GM18861 (cell line): ENCODE measurements around the gene RPL22L1.
A peak's percentile ranks its signal among the peaks of the same experiment; 100 is the strongest.
"Not testable (repeated sequence)": the region's sequence is repeated elsewhere in the genome, so short reads cannot be mapped to it uniquely, and the experiment has no call there.

Experiments used
- ATAC-seq: cut with Tn5 transposase; IDR thresholded peaks from one replicate; pipeline ENCODE4 v1.9.1; 2021; ENCODE audit not compliant: unreplicated experiment

Gene RPL22L1

DNA sequence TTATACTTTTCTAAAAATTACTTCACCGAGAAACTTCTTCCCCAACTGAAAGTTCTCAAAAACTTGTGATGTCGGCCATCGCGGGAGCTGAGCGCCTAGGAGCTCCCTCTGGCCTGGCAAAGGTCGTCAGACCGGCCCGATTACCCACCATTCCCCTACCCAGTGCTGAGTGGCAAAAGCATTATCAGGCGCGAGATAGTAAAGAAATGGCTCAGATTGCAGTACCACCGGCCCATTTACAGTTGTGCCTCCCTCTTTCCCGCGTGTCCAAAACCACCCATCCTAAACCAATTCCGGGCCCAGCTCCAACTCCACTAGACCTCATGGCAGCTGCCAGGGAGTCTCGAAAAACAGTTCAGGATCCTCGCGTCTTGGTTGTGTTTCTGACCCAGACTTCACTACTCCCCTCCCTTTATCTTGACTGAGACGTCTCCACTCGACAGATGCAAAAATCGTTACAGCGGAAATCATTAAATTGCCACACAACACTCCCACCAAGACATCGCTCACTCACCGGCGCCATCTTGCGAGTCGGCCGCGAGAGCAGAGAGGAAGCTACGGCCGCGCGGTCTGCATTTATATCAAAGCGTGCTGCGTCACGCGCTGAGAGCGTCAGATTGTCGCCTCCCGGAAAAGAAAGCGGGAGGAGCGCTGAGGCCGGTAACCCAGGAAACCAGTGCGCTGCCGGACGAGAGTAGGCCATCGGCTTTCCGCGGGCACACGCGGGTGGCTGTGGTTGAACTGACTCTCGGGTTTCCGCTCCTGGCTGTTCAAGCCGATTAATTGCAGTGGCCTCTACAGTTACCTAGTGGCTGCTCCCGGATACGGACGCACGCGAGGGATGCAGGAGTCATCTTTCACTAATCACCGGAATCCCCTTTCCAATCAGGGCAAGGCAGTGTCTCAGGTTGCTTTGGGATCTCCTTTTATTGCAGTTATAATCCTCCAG is at the start of gene RPL22L1:
Gene RPL22L1 (minus strand): TSS at position 551 of the 949 bp plus-strand sequence. CDS start 28 bp downstream, at position 523.
- peak; percentile 94 for ATAC-seq

DNA sequence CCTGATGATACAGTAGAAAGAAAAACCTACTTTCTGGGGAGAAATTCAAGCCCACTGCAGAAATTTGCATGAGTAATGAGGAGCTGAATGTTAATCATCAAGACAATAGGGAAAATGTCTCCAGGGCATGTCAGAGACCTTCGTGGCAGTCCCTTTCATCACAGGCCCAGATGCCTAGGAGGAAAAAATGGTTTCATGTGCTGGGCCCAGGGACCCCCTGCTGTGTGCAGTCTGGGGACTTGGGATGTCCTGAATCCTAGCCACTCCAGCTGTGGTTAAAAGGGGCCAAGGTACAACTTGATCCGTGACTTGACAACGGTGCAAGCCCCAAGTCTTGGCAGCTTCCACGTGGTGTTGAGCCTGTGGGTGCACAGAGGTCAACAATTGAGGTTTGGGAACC is 48.7 kb upstream of the RPL22L1 start:
- no peak for ATAC-seq

DNA sequence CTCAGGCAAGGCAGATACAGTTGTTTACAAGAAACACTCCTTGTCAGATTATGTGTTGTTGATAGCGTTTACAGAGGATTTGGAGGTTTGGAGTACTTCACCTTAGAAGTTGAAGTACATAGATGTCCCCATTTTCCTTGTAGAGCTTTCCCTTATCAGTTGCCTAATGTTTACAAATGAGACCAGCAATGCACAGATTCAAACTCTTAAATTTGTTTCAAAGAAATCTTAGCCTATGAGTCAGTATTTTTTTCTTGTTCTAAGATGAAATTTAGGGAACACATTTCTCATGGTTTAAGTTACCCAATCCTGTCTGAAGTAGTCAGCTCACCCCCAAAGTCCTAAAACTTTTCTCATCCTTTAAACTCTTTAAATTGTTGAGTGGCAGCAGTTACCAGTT is 44.7 kb upstream of the RPL22L1 start:
- ATAC-seq = no peak

DNA sequence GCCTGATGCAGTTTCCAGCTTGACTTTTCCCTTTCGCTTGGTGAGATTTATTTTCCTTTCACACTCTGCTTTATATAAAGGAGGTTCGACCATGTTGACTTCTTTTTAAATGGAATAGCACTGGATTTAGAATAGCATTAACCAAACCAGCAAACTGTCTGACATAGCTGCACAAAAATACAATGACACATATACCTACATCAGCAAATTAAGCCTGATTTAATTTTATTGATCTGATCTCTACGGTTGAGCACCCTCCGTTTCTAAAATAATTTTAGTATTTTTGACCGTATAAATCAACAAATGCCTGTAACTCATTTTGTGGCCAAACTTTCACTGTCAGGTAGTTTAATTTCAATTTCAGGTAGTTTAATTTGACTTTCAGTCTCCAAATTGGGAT is 44.2 kb upstream of the RPL22L1 start:
- ATAC-seq = no peak

DNA sequence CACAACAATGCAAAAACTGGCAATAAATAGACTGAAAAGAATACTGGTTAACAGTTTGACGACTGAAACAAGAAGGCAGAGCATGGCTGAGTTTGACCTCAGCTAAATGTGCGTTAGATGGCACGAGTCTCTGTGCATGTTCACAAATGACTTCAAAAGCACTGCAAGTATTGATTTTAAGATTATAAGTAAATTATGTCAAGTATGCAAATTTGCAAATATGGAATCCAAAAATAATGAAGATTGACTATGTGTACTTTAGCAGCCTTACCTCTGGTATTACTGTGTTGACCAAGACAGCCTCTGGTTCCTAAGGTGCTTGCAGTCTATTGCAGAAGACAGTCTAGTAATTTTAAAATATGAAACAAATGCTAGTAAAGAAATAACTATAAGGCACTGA is 41.1 kb upstream of the RPL22L1 start:
- ATAC-seq = no peak

DNA sequence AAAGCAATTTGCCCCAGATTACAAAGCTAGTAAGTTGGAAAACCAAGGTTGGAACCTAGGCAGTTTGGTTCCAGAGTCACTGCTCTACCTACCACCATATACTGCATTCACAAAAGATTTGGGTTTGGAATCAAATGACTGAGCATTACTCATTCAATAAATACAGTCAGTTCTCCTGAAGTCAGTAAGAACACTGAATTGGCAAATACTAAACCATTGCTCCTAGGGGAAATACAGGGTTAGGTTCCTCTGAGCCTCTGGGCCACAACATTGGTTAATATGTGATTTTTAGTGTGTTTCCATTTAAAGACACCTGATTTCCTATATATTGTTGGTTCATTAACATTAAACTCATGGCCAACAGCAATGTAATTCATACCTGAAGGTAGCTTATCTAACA is 40.5 kb upstream of the RPL22L1 start:
- no peak for ATAC-seq

DNA sequence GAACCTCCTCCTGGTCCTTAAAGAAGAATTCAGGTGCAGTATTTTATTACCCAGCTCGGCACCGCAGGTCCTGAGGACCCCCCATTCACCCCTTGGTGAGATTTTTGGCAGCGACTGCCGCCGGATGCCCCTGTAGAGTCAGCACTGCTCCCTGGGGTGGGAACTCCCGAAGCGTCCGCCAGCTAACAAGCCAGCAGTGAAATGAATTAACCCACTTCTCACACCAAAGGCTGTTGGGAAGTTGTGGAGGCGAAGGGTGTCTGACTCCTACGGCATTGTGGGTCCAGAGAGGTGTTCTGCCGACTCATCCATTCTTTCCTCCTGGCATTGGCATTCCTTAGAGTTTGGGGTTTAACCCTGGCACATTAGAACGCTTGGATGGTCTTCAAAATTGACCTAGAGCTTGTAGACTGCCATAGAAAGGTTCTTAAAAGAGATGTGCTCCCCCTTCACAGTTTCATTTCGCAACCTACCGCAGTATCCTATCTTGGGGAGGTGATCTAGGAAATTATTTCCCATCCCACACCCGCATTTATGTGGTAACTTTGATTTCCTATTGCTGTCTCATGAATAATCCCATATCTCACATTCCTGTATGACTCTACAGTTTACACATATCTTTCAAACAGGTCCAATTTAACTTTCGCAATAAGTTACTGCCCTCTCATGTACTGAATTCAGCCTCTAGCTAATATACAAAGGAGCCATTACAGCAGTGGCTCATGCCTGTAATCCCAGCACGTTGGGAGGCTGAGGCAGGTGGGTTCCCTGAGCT is 39.3 kb upstream of the RPL22L1 start:
- ATAC-seq = no peak

DNA sequence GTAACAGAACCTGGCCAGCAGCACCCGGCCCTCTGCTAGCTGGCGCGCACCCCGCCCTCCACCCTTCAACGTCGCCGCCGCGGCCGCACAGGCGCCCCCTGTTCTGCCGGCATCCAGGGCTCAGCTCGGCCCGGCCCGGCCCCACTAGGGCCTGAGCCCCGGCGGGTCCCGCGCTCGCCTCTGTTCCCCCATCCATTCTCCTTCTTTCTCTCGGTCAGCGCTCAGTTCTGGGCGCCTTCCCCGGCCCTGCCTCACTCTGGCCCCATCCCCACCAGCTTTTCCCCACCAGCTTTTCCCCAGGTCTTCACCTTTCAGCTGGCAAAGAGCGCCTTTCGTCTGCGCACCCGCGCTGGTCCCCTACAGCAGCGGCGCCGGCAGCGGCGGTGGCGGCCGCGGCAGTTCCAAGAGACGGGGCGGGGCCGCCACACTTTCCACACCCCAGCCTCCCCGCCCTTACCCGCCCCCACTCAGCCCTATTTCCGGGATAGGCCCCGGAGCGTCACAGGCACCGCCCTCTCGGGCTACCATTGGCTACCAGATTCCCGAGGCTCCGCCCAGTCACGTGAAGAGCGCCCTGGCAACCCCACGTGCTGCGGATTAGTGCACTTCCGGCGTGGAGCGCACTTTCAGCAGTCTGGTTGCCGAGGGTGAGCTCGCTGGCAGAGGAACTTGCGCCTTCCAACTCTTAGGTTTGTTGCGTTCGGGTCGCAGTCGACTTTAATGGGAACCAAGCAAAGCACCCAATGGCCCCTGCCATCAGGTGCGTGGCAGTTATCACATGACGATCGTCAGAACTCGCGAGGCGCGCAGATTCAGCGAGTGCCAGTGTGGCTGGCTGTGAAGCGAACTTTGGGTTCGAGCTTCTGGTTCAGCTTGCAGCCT is 38.5 kb upstream of the RPL22L1 start, which contains the start of gene EIF5A2:
Gene EIF5A2 (minus strand): TSS at position 403 of the 882 bp plus-strand sequence. CDS start 831 bp downstream, outside the sequence.
- ATAC-seq = peak; percentile 68

DNA sequence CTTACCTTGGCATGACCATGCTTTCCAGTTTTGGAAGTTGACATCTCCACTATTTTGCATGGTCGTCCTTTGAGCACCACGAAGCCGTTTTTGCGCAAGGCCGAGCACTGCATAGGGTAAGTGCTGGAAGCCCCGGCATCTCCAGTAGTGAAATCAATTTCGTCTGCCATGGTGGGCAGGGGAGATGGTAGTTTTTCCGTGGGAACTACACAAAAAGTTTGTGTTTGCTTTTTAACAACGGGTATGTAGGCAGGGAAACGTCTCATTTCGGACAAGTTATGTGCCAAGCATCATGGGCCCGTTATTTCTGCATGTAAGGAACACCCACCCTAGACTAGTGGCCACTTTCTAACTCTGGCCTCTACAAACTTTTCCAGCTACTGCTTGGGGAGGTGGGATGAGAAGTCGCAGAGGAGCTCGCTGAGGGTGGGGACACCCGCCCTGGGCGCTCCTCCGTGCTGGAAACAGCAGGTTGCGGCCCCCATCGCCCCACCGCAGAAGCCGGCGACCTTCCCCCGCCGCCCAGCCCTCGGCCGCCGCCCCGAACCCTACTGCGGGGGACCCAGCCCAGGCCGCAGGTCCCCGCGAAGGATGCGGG is 37.7 kb upstream of the RPL22L1 start:
- no peak for ATAC-seq

DNA sequence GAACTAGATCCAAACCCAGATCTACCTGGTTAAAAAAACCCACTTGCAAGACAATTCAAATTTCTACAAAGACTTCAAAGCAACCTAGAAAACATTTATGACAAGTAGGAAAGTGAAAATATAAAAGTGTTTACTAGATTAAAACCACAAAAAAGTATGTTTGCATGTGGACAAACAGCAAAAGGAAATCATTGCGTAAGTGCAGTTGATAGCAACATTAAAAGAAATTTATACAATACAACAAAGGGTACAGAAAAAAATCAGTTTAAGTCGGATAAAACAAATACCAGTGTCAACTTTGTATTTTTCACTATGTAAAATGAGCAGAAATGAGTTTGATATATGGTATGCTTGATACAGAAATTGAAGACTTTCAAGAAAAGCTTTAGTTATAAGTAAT is 35.9 kb upstream of the RPL22L1 start:
- no peak for ATAC-seq

DNA sequence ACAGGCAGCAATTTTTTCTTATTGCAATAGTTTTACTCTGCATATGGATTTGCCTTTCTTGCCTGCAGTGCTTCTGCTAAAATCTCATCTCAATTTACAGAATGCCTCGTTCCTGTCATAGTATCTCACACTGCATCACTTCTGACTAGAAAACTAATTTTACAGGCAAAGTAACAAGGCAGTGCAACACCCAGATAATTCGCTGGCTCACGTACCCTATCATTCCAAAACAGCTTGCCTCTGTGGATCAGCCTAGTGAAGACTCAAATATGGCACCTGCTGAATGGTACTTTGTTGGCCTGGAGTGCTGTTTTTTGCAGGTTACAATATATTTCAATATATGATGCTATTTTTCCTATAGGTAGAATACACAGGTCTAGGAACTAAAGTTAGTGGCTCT is 33.1 kb upstream of the RPL22L1 start:
- ATAC-seq = no peak

DNA sequence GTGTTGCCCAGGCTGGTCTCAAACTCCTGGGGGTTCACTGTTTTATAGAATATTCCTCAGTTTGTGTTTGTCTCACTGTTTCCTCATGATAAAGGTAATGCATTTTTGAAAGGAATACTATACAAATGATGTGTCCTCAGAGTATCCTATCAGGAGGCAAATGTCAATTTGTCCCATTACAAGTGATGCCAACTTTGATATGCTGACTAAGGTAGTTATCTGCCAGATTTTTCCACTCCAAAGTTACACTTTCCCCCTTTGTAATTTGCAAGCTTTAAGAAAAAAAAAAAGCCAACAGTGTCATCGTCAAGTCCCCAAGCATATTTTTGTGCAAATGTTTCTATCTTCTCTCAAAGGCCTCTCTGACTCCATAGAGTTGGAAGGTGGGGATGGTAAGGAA is 29.5 kb upstream of the RPL22L1 start:
- no peak for ATAC-seq

DNA sequence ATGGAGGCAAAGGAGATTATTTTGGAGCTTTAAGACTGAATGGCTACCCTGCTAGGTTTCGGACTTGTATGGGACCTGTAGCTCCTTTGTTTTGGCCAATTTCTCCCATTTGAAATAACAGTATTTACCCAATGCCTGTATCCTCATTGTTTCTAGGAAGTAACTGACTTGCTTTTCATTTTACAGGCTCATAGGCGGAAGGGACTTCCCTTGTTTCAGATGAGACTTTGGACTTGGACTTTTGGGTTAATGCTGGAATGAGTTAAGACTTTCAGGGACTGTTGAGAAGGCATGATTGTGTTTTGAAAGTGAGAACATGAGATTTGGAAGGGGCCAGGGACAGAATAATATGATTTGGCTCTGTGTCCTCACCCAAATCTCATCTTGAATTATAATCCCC is 28.0 kb upstream of the RPL22L1 start:
- no peak for ATAC-seq

DNA sequence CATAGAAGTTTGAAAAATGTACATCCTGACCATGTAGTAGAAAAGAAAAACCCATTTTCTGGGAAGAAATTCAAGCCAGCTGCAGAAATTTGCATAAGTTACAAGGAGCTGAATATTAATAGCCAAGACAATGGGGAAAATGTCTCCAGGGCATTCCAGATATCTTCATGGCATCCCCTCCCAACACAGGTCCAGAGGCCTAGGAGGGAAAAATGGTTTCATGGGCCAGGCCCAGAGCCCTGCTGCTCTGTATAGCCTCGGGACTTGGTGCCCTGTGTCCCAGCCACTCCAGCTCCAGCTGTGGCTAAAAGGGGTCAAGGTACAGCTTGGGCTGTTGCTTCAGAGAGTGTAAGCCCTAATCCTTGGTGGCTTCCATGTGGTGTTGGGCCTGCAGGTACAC is 27.2 kb upstream of the RPL22L1 start:
- ATAC-seq = not testable (repeated sequence)

DNA sequence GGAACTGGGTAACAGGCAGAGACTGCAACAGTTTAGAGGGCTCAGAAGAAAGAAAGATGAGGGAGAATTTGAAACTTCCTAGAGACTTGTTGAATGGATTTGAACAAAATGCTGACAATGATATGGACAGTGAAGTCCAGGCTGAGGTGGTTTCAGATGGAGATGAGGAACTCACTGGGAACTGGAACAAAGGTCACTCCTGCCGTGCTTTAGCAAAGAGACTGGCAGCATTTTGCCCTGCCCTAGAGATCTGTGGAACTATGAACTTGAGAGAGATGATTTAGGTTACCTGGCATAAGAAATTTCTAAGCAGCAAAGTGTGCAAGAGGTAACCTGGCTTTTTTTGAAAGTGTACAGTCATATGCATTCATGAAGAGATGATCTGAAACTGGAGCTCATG is 26.8 kb upstream of the RPL22L1 start:
- no peak for ATAC-seq

DNA sequence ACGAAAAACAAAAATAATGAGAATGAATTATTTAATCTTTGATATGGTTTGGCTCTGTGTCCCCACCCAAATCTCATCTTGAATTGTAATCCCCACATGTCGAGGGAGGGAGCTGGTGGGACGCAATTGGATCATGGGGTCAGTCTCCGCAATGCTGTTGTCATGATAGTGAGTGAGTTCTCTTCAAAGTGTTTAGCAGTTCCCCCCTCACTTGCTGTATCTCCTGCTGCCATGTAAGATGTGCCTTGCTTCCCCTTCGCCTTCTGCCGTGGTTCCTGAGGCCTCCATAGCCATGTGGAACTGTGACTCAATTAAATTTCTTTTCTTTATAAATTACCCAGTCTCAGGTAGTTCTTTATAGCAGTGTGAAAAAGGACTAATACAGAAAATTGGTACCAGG is 26.3 kb upstream of the RPL22L1 start:
- ATAC-seq = not testable (repeated sequence)

DNA sequence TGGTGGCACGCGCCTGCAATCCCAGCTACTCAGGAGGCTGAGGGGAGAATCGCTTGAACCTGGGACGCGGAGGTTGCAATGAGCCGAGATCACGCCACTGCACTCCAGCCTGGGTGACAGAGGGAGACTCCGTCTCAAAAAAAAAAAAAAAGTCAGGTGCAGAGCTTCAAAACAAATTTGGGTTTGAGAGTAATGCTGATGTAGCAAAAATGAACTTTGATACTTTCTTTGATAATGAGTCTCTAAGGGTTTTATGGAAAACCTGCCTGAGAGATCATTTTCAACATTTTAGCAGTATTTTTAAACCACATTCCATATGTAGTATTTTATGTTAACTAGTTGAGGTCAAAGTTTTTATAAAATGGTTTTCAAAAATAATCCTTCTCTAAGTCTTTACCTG is 23.9 kb upstream of the RPL22L1 start:
- no peak for ATAC-seq

DNA sequence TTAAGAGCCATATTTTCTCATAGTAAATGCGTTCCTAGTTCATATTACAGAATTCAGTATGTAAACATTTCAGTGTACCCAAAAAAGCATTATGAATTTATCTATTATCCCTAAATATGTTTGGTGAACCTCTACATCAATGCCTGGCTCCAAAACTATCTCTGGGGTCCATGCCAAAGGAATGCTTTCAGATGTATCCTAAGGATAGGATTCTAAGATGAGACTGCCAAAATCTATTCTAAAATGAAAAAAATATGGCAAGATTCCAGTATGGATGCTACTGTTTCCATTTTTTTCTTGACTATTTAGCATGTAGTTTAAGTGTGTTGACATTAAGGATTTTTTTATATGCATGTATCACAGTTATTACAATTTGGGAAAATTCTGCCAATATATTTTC is 19.6 kb upstream of the RPL22L1 start:
- no peak for ATAC-seq

DNA sequence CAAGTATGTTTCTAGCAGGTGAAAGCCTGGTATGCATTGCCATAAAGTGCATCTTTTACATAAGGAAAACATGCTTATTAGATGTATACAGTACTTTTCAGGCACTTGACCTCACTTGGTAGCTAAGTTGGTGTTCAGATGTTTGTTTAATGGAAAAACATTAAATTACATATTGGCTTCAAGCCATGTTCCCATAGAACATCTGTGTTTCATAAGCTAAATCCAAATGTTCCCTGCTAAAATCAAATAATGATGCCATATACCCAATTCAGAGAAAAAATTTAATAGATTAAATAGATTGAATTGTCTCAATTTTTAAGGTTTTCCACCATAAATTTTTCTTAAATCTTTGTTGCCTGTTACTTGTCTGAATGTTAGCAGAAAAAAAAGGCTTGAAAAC is 19.1 kb upstream of the RPL22L1 start:
- no peak for ATAC-seq

DNA sequence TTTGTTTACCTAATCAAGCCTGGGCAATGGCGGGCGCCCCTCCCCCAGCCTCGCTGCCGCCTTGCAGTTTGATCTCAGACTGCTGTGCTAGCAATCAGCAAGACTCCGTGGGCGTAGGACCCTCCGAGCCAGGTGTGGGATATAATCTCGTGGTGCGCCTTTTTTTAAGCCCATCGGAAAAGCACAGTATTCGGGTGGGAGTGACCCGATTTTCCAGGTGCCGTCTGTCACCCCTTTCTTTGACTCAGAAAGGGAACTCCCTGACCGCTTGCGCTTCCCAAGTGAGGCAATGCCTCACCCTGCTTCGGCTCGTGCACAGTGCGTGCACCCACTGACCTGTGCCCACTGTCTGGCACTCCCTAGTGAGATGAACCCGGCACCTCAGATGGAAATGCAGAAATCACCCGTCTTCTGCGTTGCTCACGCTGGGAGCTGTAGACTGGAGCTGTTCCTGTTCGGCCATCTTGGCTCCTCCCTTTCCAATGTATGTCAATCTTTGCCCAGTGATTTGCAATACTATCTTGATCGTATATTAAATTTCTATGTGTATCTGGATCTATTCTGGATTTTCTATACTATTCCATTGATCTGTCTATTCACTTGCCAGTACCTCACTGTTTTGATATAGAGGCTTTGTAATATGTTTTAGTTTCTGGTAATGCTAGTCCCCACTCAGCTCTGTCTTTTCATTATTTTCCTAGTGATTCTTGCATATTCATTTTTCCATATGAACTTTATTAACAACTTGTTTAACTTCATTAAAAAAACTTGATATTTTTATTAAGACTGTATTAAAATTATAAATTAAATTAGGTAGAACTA is 14.3 kb upstream of the RPL22L1 start:
- not testable (repeated sequence) for ATAC-seq
